ENCODE results near the gene LAMC2. TPM values are rescaled to one million over a fixed set of nuclear protein-coding genes. Genes with fewer than 3 reads are reported as not detected.

LAMC2 gene
- total and polyA plus RNA-seq, 2 of the 8 experiments (the other 6 are each of a cell fraction or from before 2014, with no cell fraction given) = 4.6 to 12.9 TPM

DNA sequence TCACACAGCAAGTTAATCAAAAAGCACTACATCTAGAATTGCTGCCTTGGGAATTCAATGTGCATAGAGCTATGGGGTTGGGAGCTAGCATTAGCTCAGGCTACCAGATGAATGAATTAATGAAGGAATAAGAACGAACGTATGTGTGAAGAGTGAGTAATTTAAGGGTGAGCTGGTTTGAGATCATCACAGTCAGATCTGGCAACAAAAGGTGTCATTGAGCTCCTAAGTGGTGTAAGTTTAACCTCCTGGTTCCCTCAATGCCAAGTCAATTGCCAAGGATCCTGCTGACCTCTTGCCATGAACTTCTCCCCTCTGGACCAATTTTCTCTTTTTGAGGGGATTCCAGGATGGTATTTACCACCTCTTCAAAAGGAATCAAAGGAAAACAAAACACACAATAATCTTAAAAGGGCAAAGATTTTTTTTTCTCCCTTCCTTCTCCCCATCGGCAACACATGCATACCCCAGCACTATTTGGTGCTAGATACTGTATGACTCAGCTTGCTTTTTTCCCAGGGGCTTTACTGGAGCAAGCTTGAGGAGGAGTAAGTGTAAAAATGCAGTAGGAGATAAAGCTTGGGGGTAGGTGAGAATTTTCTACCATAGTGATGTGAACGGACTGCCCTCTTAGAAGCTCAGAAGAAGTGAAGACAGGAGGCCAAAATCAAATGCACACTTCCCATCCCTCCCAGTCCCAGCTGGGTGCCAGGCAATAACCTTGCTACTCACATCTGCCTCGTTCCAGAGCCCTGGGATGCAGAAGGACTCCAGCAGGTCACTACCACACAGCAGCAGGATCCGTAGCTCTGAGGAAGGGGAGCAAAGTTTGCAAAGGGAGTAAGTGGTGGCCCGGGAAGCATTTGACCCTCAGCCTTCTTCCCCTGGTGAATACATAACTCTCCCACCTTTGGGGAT, 92.0 kb downstream of the LAMC2 start (continued):
- TF ChIP-seq, protein P1, sequence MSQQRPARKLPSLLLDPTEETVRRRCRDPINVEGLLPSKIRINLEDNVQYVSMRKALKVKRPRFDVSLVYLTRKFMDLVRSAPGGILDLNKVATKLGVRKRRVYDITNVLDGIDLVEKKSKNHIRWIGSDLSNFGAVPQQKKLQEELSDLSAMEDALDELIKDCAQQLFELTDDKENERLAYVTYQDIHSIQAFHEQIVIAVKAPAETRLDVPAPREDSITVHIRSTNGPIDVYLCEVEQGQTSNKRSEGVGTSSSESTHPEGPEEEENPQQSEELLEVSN (IDR thresholded peaks at IDR 0.05) = no peak
- no peak for TF ChIP-seq POLR2AphosphoS5 (IDR thresholded peaks at IDR 0.05; ENCODE audit: low read depth, low read length)
- TF ChIP-seq GABPA (IDR thresholded peaks at IDR 0.05; ENCODE audit: borderline replicate concordance, insufficient read depth, low read length) = no peak
- no peak for TF ChIP-seq TBP (IDR thresholded peaks at IDR 0.05; ENCODE audit: low read depth, low read length)
- no peak for TF ChIP-seq CREB1 (IDR thresholded peaks at IDR 0.05)
